HG03575 (cell line): Measurements from ENCODE around the gene SETD3.

Experiments used
- ATAC-seq: cut with Tn5 transposase; IDR thresholded peaks from one replicate; pipeline ENCODE4 v1.9.1; 2021; ENCODE audit not compliant: unreplicated experiment, insufficient number of reproducible peaks, low FRiP score; ENCODE audit errors: extremely low read depth

Gene SETD3

DNA sequence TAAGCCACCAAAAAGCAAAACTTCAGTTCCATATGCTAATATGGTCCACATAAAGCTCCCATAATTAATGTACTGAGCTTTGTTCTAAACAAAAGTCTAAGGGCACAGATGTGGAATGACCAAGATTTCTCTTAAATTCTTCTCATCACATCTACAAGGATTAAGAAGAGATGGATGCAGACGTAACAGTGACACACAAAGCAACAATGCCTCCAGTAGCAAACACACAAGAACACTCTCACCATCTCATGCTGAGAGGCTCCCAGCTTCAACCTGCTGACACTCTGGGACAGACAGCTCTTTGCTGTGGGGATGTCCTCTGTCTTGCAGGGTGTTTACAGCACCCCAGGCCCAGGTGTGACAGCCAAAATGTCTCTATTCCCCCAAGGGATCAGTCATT, 48.2 kb downstream of the SETD3 start:
- no peak for ATAC-seq

DNA sequence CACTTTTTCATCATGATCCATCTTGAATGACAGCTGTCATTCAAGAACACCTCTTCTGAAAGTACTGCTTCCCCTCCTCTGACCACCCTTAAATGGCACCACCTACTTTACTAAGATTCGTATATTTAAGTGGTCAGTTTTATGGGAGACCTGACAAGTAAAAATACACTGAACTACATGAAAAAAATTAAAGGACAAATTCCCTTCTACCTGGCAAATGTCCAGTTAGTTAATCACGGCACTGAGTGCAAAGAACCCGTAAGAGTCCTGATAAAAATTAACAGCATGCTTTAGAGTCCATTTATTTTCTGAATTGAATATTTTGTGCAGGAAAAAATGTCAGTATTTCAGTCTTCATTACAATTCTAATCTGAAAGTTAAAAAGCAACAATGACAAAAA, 48.7 kb downstream of the SETD3 start:
- ATAC-seq = no peak

DNA sequence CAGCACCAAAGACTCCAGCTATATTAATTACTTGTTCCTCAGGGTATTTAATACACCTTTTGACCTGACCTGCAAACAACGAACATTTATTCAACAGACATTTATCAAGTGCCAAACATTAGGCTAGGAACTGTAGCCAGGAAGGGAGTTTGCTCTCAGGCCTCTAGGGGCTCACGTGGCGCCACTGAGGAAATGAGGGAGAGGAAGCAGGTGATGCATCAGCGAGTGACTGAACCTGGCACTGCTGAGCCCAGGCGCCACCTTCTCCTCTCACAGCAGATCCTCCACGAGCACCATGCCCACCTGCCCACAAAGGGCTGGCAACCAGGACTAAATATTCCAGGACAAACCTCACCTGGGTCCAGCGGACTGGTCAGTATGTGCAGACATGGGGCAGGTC, 50.2 kb downstream of the SETD3 start:
- ATAC-seq = no peak

DNA sequence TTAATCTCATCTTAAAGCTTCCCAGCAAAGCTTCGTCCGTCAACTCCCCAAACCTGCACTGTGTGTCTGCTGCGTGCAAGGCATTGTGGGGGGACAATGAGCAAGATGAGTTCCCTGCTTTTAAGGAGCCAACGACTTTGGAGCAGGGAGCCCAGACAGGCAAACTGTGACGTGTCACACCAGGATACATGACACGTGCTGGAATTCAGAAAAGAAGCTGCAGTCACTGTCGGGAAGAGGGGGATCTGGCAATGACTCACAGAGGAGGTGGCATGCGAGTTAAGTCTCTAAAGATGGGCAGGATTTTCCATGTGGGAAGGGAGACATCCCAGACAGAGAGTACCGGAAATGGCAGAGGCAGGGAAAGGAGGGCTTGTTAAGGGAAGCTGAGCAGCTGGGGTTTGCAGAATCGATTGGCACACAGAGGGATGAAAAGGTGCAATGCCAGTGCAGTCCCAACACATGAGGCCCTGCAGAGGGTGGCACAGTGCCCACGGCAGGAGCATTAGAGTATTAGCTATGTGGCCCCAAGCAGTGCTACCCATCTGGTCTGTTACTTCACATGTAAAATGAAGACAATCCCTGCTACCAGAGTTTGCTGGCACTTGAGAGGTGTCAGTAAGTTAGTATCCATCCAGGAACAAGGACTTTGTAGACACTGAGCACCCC, 52.9 kb downstream of the SETD3 start:
- ATAC-seq = no peak

DNA sequence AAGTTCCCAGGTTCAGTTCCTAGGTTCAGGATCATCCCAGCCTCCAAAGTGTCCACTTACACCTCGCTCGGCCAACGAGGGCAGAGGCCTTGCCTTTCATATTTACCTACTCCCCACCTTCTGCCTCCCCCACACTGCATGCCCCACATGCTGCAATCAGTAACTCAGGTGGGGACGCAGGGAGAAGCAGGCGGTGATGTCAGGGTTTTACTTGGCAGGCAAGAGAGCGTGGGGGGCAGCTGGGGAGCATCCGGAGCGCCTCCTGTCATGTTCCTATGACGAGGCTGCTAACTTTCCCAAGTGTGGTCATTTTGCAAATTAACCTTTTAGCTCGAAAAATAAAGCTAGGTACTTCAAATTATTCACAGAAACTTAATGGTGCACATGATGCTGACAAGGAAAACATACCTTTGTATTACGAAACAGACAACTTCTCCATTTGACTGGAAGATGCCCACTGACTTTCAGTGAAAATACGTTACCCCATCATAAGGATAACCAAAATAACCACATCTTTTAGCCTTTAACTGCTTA, 53.8 kb downstream of the SETD3 start:
- no peak for ATAC-seq

DNA sequence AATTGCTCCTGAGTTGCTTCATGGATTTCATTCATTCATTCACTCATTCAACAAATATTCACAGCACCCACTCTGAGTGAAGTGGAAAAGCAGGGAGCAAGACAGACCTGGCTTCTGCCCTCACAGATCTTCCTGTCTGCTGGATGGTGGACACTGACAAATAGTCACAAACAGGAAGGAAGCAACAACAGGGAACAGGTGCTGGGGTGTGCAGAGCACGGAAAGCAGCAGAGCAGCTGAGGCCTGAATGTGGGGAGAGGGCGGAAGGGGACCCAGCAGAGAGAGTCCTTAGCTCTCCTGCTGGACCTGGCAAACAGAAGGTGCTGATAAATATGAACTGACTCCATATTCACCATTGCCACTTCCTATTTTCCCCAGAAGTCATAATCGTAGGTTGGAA, 54.4 kb downstream of the SETD3 start:
- ATAC-seq = no peak

DNA sequence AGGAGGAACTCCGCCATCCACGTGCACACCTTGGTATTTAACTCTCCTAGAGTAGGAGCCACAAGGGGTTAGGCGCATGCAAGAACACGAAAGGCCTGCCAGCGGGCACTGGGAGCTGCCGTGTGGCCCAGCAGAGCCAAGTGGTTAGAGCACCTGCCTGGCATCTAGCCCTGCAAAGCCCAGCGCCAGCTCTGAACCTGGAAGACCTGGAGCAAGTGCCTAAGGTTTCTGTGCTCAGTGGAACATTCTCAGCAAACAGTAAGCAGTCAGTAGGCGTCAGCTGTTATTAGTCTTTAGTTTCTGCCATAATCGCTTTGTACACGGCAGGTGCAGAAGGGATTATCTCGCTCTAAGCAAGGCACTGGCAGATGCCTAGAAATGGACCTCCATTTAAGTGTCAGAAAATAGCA, 55.4 kb downstream of the SETD3 start:
- ATAC-seq = no peak

DNA sequence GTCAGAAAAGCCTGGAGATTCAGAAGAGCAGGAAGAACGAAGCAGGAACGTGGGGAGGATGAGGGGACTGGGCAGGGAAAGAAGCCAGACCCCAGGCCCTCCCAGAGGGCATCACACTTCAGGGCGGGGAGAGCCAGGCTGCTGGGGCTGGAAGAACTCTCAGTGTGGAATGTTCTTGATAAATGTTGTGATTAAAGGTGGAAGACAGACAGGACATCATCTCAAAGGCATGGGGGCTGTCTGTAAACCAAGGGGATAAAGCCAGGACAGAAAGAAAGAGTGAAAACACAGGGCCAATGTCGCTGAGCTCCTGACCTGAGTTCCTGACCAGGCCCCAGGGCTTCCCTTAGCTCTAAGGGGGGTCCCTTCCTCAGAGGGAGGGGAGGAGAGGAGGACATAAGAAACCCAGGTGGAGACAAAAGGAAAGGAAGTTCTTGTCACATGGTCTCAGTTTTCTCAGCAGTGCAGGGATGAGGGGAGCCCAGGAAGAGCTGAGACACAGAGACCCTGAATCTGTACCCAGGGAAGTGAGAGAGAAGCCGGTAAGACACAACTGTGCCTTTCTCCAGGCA, 56.3 kb downstream of the SETD3 start:
- ATAC-seq = no peak

DNA sequence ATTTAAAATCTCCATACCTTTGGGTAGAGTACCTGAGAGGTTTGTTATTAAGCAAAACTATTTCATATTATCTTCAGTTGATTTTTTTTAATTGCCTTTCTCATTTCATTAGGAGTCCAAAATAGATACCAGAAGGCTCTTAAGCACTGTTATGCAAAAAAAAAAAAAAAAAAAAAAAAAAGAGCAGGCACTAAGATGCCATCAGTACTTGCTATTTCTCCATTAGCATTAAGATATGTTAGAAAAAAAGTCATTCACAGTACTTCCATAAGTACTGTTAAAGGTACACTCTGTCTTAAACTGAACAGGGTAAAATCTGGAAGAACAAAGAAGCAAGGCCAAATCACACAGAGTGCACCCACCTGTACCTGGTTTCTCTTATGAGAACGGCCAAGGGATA, 57.2 kb downstream of the SETD3 start:
- no peak for ATAC-seq

DNA sequence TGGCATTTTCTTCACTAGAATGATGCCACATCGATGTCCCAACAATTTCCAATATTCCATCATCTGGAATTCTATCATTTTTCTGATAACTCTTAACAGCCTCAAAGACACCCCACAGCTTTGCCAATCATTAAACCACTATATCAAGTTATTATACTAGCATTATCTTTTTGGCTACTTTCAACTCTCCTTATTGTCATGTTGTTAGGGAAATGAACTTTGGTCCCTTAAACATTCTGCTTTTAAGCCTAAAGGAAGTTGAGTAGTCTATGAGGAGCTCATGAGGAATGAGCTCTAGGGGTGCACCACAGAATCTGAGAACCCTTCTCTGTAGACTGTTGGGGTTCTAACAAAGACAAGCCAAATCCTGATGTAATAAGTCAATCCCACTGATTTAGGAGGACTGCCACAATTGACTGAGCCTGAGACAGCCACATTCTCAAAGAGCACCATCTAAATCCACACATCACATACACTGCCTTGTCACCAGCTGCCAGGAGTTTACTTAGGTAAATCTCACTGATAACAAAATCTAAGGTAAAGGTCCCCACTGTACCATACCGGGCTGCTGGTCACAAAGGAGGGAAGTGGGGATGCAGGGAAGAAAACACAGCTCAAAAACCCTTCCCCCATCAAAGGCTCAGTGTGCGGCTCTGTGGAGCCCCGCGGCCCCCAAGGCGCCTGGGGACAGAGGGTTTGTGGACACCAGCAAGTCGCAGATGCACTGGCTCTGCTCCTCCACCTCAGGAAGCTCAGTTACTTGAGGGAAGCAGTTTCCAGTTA, 58.2 kb downstream of the SETD3 start:
- ATAC-seq = no peak

DNA sequence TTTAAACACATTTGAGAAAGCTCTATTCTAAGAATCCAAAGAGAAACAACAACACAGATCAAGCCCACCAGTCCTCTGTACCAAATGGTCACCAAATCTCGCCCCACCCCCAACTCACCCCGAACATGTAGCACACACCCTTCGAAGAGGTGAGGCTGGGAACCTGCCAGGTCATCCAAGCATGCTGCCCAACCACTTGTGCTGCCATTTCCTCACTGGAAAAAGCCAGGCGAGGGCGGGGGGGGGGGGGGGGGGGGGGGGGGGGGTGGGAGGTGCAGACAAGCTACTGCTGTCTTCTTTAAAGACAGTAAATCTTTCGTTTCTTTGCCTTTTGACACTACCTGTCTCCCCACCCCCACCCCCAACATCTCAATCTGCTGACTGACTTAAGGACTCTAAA, 59.9 kb downstream of the SETD3 start:
- no peak for ATAC-seq

DNA sequence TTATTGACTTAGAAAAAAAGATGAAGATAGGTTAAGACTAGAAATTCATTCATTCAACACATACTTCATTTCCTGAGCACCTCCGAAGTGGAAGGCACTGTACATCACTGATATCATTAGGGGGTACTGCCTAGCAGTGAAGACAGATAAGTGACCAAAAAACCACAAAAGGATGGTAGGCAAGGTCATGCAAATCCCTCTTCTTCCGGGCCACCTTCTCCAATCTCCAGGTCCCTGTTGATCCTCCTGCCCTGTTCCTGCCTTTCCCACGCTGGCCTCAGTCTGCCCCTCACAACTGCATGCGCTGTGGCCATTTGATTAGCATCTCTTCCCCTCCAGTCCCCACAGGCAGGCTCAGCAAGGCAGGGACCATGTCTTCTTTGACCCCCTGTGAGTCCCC, 60.8 kb downstream of the SETD3 start:
- no peak for ATAC-seq

DNA sequence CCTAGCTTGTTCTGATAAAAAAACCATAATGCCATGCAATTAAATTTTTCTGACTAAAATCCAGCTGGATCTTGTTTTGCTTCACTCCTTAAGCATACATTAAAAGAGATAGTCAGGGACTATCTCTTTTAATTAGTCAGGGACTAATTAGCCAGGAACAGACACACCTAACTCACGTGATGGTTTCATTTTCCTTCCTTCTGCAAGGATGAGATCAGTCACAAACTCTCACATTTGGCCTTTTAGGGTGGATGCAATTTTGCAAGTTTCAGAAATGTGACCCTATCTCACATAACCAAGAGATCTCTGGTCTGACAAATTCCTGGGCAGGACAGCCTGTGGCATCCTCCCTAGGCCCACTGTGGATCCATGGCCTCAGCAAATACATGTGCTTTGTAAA, 62.4 kb downstream of the SETD3 start:
- no peak for ATAC-seq

DNA sequence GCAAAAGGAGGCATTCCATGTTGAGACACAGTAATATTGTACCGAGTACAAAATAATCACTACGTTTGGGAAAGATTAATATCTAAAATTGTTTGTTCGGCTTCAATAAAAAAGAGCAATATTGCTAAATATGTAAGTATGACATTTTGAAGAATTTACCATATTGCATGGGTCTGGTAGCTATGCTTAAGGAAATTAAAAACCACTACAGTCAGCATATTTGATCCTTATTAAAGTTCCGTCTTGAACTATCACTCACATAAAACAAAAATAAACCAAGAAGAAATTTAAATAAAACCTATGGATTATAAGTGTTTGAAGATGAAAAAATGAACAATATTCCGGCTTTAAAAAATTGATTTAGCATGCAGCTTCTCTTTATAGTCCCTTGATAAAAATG, 63.8 kb downstream of the SETD3 start:
- no peak for ATAC-seq

DNA sequence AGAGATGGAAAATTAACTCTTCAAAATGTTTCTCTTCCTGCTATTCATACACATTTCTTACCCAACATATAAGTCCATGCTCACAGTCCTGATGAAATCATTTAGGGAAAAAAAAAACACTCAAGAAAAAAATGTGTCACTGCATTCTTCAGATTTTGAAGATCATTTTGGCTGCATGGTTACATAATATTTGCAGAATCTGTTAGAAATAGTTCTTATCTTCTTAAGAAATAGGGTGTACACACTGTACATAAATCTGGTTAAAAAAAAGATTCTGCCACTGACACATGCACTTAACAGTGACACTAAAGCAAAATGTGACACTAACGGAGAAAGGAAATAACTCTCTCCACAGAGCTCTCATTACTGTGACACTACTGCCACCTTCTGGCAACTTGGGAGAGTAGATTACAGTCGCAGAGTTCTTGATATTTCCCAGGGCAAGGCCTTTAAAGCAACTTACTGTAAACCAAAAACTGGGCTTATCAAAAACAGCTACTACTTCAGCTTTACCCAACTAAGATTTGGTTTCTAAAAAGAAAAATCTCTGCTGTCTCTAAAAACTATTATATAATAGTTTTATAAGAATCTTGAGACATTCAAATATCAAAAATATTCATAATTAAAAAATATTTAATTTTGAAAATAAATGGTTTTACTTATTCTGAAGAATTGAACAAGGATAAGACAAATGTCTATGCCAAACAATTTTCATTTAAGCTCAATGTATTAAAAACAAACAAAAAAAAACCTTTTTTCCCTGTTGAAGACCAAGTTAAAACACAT, 65.0 kb downstream of the SETD3 start:
- ATAC-seq = peak; percentile 77

DNA sequence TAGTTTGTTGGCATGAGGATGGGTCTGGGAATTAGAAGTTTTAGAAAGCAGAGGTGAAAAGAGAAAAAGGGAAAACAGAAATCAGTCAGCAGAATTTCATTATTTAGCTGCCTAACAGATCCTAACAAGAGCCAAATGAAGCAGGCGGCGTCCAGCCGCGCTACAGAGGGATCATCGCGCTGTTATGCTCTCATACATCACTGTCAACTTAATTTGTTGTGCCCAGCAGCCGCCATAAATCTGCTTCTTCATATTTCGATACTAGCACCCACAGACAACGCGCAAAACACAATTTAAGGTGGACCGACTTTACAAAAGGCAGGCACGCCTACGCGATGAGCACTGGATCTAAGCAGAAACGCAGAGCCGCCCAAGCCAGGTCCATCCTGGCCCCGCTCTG, 66.7 kb downstream of the SETD3 start:
- ATAC-seq = no peak

DNA sequence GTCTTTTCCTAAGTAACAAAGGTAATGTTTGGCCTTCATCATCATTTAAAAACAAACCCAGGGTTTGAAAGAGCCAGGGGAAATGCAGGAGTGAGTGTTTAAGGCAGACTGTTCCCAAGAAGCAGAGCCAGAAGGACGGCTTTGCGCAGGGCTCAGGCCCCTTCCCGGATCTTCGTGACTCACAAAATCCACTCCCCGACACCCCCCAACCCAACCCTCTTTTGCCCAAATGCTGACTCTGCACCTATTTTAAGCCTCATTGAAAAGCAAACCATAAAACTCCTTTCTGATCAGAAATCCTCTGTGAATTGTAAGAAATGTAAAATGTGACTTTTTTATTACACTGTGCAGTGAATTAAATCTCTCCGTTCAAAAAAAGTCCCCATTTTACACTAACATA, 67.5 kb downstream of the SETD3 start:
- ATAC-seq = no peak

DNA sequence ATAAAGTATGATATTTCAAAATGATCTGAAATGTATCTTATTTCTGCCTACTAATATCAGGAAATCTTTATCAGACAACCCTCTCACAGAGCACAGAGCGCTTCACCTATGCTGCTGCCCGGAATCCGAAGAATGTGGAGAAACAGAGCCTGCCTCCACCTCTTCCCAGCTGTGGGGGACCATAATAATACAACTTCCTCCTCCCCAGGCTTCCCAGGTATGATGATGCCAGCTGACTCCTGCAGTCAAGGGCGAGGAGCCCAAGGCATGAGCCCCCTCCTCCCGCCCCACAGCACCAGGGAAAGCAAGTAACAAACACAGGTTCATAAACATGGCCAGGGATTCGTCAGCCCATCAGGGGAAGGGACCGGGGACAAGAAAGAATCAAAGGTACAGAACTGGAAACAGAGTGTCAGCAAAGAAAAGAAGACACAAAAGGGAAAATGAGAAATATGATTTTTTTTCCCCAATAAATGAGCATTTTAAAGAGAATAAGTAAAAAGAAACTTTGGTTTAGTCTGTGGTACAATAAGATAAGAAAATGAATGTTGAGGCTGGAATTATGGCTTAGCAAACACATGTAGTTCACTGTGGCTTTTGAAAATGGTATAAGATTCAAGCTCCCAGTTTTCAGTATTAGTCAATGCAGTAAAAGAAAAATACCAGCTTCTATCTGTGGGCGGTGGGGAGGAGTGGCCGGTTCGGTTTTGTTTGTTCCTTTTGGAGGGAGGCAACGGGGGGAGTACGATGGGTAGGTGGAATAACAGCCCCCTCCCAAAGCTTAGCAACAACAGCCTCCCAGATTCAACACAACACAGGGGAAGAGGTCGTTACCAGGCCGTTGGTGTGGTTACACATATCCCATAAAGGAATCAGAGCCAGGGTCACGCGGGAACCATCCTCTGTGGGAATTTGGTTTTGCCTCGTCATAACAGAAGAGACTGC, 68.3 kb downstream of the SETD3 start:
- no peak for ATAC-seq
